T1000 (cell line): ENCODE data around the gene FSTL4.

Source experiments
- DNase-seq: peaks from one replicate; lab custom pipeline; 2025; ENCODE audit warnings: mixed read lengths; lab: John Stamatoyannopoulos, UW

Gene FSTL4

GRCh38 chr5:133290669-133291240, 321.6 kb downstream of the FSTL4 start:
- DNase-seq = no peak

GRCh38 chr5:133289686-133290367, 322.5 kb downstream of the FSTL4 start:
- DNase-seq = no peak

- no peak for DNase-seq
Observed at GRCh38 chr5:133287500-133287899, 324.8 kb downstream of the FSTL4 start.

- no peak for DNase-seq
Observed at GRCh38 chr5:133286483-133286882, 325.9 kb downstream of the FSTL4 start.

- peak; percentile 79 for DNase-seq
Observed at GRCh38 chr5:133285583-133286021, 326.7 kb downstream of the FSTL4 start.

- DNase-seq = no peak
Observed at GRCh38 chr5:133284306-133284705, 328.0 kb downstream of the FSTL4 start.

- DNase-seq = no peak
Observed at GRCh38 chr5:133278317-133278716, 334.0 kb downstream of the FSTL4 start.

- no peak for DNase-seq
Observed at GRCh38 chr5:133277744-133278143, 334.6 kb downstream of the FSTL4 start.

- DNase-seq = no peak
Observed at GRCh38 chr5:133276171-133276570, 336.2 kb downstream of the FSTL4 start.

- no peak for DNase-seq
Observed at GRCh38 chr5:133275631-133276030, 336.7 kb downstream of the FSTL4 start.

GRCh38 chr5:133274597-133274935, 337.8 kb downstream of the FSTL4 start:
- DNase-seq = no peak

- no peak for DNase-seq
Observed at GRCh38 chr5:133273661-133274596, 338.4 kb downstream of the FSTL4 start.

- DNase-seq = no peak
Observed at GRCh38 chr5:133272345-133272744, 340.0 kb downstream of the FSTL4 start.

- DNase-seq = no peak
Observed at GRCh38 chr5:133271606-133272005, 340.7 kb downstream of the FSTL4 start.

GRCh38 chr5:133269691-133270090, 342.6 kb downstream of the FSTL4 start:
- no peak for DNase-seq

GRCh38 chr5:133267601-133268000, 344.7 kb downstream of the FSTL4 start:
- DNase-seq = no peak

- DNase-seq = no peak
Observed at GRCh38 chr5:133266966-133267365, 345.4 kb downstream of the FSTL4 start.

- no peak for DNase-seq
Observed at GRCh38 chr5:133266527-133266878, 345.8 kb downstream of the FSTL4 start.

GRCh38 chr5:133265720-133266526, 346.4 kb downstream of the FSTL4 start:
- DNase-seq = no peak

- DNase-seq = no peak
Observed at GRCh38 chr5:133265257-133265656, 347.1 kb downstream of the FSTL4 start.

- no peak for DNase-seq
Observed at GRCh38 chr5:133262690-133263089, 349.7 kb downstream of the FSTL4 start.

- no peak for DNase-seq
Observed at GRCh38 chr5:133261993-133262392, 350.3 kb downstream of the FSTL4 start.
